Measurements from ENCODE around the gene CDK4. TPM values are rescaled to one million over a fixed set of nuclear protein-coding genes. Genes with fewer than 3 reads are reported as not detected.

Gene CDK4
- total RNA-seq, result 223 and 252 TPM in 2 replicates

DNA sequence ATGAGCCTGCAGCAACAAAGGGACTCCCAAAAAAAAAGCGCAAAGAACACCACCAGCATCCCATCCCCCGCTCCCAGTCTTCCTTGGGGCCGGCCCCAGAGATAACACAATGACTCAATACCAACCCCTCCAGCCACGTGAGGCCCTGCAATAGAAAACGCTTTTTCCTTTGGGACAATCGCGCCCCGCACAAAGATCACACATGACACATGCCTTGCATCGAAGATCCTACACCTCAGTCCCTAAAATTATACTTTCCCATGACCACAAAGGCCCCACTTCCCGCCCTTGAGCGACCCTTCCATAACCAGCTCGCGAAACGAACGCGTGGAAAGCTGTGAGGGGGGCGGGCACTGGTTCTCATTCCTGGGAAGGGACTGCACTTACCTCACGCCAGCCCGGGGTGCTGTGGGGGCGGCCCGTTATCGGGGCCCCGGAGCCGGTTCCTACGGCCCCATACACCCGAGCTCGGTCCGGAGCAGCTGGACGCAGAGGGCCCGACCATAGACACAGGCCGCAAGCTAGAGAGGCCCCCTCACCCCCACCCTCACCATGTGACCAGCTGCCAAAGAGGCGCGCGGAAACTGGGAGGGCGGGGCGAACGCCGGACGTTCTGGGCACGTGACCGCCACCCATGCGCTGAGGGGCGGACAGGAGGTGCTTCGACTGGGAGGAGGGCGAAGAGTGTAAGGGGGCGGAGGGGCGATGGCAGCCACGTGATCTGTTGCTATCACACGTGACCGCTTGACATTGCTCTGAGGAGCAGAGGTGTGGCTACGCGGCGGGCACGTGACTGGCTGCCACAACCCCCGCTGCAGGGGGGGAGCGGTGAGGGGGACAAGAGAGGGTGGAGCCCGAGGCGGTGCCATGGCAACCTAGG lies at the start of gene CDK4:
CDK4 (minus strand) TSS at position 523 of the 880 bp plus-strand sequence. CDS start 593 bp downstream, outside the sequence.

DNA sequence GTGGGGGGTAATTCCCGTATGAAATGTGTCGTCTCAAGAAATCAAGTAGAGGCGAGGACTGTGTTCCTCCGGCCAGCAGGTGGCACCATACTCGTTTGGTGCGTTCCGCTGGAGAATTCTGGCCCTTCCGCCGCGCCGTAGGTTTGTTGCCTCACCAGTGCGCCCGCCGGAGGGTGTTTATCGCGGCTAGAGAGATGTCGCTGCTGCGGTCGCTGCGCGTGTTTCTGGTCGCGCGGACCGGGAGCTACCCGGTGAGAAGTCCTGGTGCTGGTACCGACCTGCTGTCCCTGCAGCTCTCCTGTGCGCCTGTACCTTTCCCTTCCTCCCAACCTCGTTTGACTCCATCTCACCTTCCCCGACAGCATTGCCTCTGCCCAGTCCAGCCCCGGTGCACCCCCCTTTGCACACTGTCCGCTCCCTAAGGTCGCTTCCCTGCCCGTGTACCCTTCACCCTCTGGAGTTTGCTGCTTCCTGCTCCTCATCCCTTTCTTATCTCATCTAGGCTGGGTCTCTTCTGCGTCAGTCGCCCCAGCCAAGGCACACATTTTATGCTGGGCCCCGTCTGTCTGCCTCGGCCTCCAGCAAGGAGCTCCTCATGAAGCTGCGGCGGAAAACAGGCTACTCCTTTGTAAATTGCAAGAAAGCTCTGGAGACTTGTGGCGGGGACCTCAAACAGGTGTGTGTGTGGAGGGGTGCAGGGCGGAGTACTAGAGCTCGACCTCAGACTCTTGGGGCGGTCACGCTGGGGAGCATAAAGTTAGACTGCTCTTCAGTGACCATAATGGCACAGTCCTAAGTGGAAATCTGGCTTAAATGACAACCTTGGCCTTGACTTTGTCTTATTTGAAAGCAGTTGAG lies 30.7 kb upstream of the CDK4 start, which contains the start of gene TSFM:
TSFM (plus strand) TSS at position 180 of the 858 bp plus-strand sequence; CDS start at position 195, 15 bp downstream.

DNA sequence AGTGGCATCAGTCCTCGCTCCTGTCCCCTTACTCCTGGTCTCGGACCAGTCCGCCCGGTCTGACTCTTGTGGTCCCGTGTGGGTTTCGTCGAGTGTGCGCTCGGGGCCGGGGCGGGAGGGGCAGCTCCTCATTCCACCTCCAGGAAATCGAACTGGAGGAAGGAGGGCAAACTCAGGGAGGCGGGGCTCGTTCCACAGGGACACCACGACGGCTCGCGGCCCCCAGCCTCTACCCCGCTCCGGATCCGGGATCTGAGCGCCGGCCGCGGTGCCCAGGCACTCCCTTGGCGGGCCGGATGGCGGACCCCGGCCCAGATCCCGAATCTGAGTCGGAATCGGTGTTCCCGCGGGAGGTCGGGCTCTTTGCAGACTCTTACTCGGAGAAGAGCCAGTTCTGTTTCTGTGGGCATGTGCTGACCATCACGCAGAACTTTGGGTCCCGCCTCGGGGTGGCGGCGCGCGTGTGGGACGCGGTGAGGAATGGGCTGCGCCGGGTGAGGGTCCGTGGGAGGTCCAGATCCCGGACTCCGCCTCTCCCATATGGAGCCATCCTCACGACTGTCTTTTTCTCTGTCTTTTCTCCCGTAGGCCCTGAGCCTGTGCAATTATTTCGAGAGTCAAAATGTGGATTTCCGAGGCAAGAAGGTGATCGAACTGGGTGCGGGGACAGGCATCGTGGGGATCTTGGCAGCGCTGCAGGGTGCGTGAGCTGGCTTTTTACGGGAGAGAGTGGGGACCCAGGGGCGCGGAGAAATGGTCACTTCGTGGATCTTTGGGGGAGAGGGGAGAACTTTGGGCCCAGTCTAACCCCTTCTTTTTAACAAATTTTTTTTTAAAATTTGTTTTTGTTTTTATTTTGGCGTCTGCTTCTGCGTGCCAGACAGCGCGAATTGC lies 20.6 kb upstream of the CDK4 start, which contains the start of gene EEF1AKMT3:
EEF1AKMT3 (plus strand) TSS at position 186 of the 894 bp plus-strand sequence; CDS start at position 297, 111 bp downstream.

DNA sequence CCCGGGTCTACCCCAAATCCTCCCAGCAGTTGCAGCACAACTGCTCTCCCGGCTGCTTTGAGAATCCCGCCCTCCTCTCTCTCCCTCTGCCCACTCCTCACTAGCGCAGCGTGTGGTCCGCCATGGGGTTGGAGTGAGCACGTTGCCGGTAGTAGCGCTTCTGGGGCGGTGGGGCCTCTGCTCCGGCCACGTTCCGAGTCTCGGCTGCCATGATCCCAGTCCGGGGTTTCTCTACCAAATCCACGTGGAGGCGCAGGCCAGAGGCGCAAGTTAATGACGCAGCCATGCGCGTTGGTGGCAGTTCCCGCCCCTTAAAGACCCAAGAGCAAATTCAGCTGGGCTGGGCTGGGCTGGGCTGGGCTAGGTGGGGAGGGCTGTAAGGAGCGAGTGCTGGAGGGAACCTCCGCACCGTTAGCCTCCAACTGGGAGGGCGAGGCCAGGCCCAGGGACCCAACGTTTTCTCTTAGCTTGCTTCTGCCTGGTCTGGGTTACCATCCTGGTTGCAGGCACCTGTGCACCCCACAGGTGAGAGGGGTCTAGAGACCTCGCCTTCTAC lies 19.8 kb upstream of the CDK4 start, which contains the start of gene METTL1:
METTL1 (minus strand) TSS at position 233 of the 556 bp plus-strand sequence; CDS start at position 211, 22 bp downstream.

DNA sequence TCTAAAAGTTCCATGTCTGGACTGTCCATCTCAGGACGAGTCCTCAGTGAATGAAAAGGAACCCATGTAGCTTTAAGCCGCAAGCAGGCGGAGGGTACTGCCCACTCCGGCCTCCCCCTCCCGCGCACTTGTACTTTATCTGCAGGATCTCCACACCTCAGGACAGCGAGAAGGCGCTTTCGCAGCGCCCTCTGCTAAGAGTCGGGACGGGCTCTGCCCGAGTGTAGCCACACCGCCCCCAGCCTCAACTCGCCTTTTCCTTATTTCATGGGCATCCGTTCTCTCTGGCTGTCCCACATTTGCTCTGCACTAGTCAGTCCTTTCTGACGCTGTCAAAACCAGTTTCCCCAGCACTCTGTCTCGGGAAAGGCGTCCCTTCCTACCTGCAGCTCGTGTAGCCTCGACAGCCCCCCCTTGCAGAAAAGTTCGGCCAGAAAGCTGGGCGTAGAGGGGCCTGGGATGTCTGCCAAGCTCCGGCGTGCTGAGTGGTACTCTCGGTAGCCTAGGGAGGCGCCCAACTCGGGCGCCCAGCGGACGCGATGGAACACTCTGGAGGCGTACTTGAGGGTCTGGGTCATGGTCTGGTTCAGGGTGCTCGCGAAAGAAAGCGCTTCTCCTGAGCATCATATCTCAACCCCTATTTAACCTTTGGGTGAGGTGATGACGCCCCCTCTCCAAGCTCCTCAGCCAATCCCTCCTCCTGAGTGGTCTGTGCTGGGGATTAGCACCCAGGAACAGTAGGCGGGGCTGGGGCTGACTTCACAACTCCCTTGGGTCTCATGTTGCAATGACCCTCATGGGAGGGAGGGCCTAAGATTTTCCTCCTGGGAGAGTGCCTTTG lies 14.6 kb upstream of the CDK4 start, which contains the start of gene CYP27B1:
CYP27B1 (minus strand) TSS at position 615 of the 841 bp plus-strand sequence; CDS start at position 578, 37 bp downstream.

DNA sequence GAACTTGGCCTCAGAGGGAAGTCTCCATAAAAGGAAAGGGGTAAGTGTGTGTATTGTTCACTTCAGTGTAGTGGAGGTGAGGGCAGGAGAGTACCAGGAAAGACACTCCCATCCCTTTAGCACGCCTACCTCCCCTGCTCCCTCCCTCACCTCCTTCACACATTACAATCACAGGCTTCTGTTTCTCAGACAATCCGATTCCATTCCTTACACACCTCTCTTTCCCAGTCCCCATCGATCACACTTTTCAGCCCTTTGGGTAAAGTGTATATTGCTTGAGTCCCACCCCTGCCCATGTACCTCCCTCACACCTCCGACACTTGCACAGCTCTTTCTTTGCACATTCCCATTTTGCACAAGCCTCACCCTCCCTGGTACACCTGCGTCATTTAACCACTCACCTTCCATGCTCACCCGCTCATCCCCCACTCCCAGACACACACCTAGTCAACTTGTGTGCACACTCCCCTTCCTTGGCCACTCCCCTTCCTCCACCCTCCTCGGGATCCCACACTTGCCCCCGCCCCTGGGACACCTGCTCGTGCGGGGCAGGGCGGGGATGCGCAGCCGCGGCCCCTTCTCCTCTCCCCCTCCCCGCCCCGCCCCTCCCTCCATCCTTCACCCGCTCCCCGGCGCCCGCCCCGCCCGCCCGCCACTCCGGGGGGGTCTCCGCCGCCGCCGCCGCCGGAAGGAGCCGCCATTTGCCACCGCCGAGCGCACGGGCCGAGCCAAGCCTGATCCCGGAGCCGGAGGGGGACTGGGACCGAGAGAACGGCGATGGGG lies 2.5 kb upstream of the CDK4 start, which contains the start of gene MARCHF9:
MARCHF9 (plus strand) TSS at position 693 of the 783 bp plus-strand sequence. CDS start 426 bp downstream, outside the sequence.

DNA sequence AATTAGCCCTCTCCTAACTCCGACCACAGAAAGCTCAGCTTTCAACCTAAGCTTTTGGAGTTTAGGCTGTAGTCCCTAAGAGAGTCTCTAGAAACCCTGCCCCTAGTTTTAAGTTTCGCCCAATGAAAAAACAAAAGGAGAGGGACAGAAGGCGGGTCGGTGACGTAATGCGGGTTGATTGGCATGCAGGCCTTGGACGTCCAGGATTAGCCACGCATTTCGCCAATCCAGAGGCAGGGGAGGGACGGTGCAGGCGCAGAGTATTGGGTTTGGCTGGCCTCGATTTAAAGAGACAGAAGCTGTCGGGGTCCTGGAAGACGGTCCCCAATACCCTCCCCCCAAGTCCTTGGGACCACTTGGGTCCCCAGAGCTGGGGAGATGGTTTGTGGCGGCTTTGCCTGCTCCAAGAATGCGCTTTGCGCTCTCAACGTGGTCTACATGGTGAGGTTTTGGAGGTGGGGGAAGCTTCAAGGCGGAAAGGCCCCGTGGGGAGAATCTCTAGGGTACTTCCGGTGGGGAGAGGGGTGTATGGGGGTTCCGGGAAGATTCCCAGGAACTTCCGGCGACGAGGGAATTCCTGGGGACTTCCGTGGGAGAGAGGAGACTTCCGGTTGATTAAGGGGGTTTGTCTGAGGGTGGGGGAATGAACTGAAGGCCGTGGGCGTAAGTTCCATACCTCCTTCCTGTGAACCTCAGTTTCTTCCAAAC lies 7.2 kb downstream of the CDK4 start, which contains the start of gene TSPAN31:
TSPAN31 (plus strand) TSS at position 263 of the 708 bp plus-strand sequence; CDS start at position 379, 116 bp downstream.

DNA sequence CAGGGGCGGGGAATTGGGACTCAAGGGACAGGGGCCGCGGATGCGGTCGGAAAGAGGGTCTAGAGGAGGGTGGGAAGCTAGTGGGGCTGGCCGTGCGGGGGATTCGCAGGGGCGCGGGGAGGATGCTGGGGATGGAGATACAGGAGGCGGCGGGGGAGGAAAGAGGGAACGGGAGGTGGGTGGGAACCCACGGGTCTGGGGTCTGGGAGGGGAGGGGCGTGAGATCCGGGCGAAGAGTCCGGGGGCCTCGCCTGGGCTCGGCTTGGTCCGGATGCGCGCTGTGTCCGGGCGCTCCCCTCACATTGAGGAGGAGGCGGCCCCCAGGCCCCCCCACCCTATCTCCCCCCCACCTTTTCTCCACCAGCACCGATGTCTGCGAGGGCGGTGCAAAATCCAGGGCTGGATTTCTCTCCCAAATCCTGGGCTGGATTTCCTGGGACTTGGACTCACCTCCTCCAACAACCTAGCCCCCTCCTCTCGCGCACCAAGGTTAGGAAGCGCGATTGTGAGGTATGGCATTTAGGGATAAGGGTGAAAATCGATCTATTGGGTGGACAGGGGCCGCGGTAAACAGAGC lies 13.4 kb downstream of the CDK4 start, which contains the start of gene AGAP2:
AGAP2 (minus strand) TSS at position 82 of the 577 bp plus-strand sequence. CDS start 496 bp downstream, outside the sequence.

Other genes with a start within 250 kb of the CDK4 start
- gene DDIT3, start 231.8 kb downstream of the CDK4 start, total RNA-seq, result 12.1 and 28.3 TPM in 2 replicates
- 9.9 and 23.8 TPM in 2 replicates for gene MBD6, start 229.5 kb downstream of the CDK4 start, total RNA-seq
- 211 and 214 TPM in 2 replicates for gene DCTN2, start 205.1 kb downstream of the CDK4 start, total RNA-seq
- 0.98 and 1.4 TPM in 2 replicates for gene KIF5A, start 202.3 kb downstream of the CDK4 start, total RNA-seq
- gene PIP4K2C, start 161.1 kb downstream of the CDK4 start, total RNA-seq, result 23.8 and 30.6 TPM in 2 replicates
- gene DTX3, start 147.5 kb downstream of the CDK4 start, total RNA-seq, result 13.0 and 40.6 TPM in 2 replicates
- 5.4 and 6.1 TPM in 2 replicates for gene ARHGEF25, start 140.9 kb downstream of the CDK4 start, total RNA-seq
- gene B4GALNT1, start 119.1 kb downstream of the CDK4 start, total RNA-seq, result 0.76 and 6.2 TPM in 2 replicates
- gene OS9, start 58.2 kb downstream of the CDK4 start, total RNA-seq, result 132 and 162 TPM in 2 replicates
- gene AGAP2, start 13.6 kb downstream of the CDK4 start, total RNA-seq, result 0.25 TPM in 1 of 2 replicates, not detected in the other
- gene TSPAN31, start 7.3 kb downstream of the CDK4 start, total RNA-seq, result 28.4 and 38.9 TPM in 2 replicates
- 5.4 and 17.5 TPM in 2 replicates for gene MARCHF9, start 2.8 kb upstream of the CDK4 start, total RNA-seq
- gene CYP27B1, start 14.8 kb upstream of the CDK4 start, total RNA-seq, result 0.65 and 2.3 TPM in 2 replicates
- 16.5 and 26.9 TPM in 2 replicates for gene METTL1, start 19.8 kb upstream of the CDK4 start, total RNA-seq
- 5.9 and 10.1 TPM in 2 replicates for gene EEF1AKMT3, start 20.3 kb upstream of the CDK4 start, total RNA-seq
- gene TSFM, start 30.5 kb upstream of the CDK4 start, total RNA-seq, result 29.5 and 42.2 TPM in 2 replicates
- gene AVIL, start 66.4 kb upstream of the CDK4 start, total RNA-seq, result under 0.01 and 0.38 TPM in 2 replicates
- 69.4 and 122 TPM in 2 replicates for gene CTDSP2, start 94.4 kb upstream of the CDK4 start, total RNA-seq
- gene ATP23, start 189.3 kb upstream of the CDK4 start, total RNA-seq, result 11.7 and 13.4 TPM in 2 replicates

Data from mesangial cell (primary cell).